BE2C (cell line): ENCODE results near the gene PET100.
A peak's percentile ranks its signal among the peaks of the same experiment; 100 is the strongest.

ENCODE experiments used
- DNase-seq: peaks from one replicate; pipeline ENCODE4 v3.0.0-alpha.2; 2020
- H3K27me3 ChIP-seq: fragments of 250-450 bp; sonication (Bioruptor Pico); 2 replicates; pipeline ENCODE4 v1.5.1; 2020; ENCODE audit warnings: mild to moderate bottlenecking
- H3K36me3 ChIP-seq: fragments of 250-450 bp; sonication (Bioruptor Pico); 2 replicates; pipeline ENCODE4 v1.5.1; 2020; ENCODE audit warnings: mild to moderate bottlenecking
- H3K4me1 ChIP-seq: fragments of 250-450 bp; sonication (Bioruptor Pico); 2 replicates; pipeline ENCODE4 v1.5.1; 2020
- H3K4me3 ChIP-seq: 2 replicates; pipeline ENCODE4 v1.5.1; 2011; ENCODE audit warnings: low read depth, low read length
- H3K9me3 ChIP-seq: fragments of 250-450 bp; sonication (Bioruptor Pico); 2 replicates; pipeline ENCODE4 v1.5.1; 2020
- TF ChIP-seq, protein P1 (sequence below): IDR thresholded peaks from 2 replicates; pipeline ENCODE4 v1.5.1; 2012; ENCODE audit warnings: mild to moderate bottlenecking, low read depth, low read length

PET100 gene

DNA sequence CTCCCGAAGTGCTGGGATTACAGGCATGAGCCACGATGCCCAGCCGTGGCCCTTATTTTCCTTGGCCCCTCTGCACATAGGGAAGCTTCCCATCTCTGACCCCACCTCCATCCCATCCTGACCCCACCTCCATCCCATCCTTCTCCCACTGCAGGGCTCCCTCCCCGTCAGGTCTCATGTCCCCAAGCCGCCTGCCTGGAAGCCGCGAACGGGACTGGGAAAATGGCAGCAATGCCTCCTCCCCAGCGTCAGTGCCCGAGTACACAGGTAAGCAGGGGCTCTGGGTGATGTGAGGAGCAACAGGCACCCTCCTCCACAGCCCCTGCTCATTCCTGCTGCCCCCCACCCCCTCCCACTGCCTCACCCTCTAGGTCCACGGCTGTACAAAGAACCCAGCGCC, 12.4 kb upstream of the PET100 start:
- H3K4me3 ChIP-seq, result no peak overlapping the region
- H3K9me3 ChIP-seq, result no peaks in the 10 kb centered on the region
- peaks cover 39% of the 10 kb centered on the region for H3K36me3 ChIP-seq
- TF ChIP-seq, protein P1, sequence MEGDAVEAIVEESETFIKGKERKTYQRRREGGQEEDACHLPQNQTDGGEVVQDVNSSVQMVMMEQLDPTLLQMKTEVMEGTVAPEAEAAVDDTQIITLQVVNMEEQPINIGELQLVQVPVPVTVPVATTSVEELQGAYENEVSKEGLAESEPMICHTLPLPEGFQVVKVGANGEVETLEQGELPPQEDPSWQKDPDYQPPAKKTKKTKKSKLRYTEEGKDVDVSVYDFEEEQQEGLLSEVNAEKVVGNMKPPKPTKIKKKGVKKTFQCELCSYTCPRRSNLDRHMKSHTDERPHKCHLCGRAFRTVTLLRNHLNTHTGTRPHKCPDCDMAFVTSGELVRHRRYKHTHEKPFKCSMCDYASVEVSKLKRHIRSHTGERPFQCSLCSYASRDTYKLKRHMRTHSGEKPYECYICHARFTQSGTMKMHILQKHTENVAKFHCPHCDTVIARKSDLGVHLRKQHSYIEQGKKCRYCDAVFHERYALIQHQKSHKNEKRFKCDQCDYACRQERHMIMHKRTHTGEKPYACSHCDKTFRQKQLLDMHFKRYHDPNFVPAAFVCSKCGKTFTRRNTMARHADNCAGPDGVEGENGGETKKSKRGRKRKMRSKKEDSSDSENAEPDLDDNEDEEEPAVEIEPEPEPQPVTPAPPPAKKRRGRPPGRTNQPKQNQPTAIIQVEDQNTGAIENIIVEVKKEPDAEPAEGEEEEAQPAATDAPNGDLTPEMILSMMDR, result no peak
- no peak for DNase-seq
- no peaks in the 10 kb centered on the region for H3K27me3 ChIP-seq
- peaks cover 30% of the 10 kb centered on the region for H3K4me1 ChIP-seq

DNA sequence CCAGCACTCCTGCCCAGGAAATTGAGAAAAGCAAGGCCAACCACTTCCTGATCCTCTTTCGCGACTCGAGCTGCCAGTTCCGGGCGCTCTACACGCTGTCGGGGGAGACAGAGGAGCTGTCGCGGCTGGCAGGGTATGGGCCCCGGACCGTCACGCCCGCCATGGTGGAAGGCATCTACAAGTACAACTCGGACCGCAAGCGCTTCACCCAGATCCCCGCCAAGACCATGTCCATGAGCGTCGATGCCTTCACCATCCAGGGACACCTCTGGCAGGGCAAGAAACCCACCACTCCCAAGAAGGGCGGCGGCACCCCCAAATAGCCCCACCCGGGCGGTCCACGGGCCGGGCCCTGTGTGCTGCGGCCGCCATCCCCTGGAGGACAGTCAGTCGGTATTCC, 11.9 kb upstream of the PET100 start:
- Histone ChIP-seq H3K4me1 (peaks cover 30% of the 10 kb centered on the region), H3K36me3 (peaks cover 45% of the 10 kb centered on the region), H3K27me3 (no peaks in the 10 kb centered on the region), H3K9me3 (no peaks in the 10 kb centered on the region), H3K4me3 (peak overlapping the region; percentile 21)
- no peak for DNase-seq
- TF ChIP-seq, protein P1, result no peak

DNA sequence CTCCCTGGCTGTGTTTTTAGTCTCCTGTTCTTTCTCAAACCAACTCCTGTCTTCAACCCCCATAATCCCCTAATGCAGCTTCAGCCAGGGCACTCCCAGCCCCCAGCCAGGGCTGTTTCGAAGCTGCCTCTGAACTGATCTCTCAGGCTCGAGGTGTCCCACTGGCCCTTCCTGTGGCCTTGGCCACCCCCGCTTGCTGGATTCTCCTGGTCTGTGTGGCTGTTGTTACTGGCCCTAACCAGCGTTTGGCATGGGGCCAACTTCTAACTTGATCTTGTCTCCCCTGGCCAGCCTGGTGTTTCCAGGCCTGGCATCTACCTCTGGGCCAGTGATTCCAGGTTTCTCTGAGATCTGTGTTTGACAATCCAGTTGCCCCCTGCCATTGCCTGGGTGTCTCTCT, 11.2 kb upstream of the PET100 start:
- peaks cover 30% of the 10 kb centered on the region for H3K4me1 ChIP-seq
- H3K4me3 ChIP-seq, result peak overlapping the region; percentile 21
- peaks cover 51% of the 10 kb centered on the region for H3K36me3 ChIP-seq
- H3K27me3 ChIP-seq, result no peaks in the 10 kb centered on the region
- TF ChIP-seq, protein P1, result no peak
- DNase-seq, result peak; percentile 90
- H3K9me3 ChIP-seq, result no peaks in the 10 kb centered on the region

DNA sequence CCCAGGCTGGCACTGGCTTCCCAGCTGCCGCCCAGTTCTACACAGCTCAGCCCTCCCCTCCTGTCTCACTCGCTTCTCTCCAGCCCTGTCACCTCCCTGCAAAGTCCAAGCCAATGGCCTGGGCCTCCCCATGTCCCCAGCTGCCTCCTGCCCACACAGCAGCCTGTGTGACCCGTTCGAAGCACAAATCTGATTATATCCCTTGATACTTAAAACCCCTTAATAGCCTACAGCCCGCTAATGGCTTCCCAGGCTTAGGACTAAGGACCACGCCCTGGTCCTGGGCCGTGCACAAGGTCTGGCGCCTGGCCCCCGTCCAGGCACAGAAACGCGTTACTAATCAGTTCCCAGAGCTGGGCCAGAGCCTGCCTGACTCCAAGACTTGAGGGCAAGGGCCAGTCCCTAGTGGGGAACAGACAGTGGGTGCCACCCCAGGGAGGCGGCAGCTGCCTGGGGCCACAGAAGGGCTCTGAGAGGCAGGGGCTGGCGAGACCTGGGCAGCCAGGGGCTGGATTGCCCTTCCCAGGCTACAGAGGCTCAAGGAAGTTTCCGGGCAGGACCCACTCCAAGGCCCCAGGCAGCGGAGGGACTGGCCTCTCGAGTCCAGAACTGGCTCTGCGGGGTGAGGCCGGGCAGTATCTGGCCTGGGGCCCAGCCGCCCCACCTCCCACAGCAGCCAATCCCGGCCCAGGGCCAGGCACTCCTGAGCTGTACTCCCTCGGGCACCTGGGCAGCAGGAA, 10.7 kb upstream of the PET100 start:
- peaks cover 54% of the 10 kb centered on the region for H3K36me3 ChIP-seq
- H3K4me3 ChIP-seq, result peak overlapping the region; percentile 21
- TF ChIP-seq, protein P1, result no peak
- no peaks in the 10 kb centered on the region for H3K27me3 ChIP-seq
- peaks cover 30% of the 10 kb centered on the region for H3K4me1 ChIP-seq
- no peaks in the 10 kb centered on the region for H3K9me3 ChIP-seq
- DNase-seq, result peak; percentile 92

DNA sequence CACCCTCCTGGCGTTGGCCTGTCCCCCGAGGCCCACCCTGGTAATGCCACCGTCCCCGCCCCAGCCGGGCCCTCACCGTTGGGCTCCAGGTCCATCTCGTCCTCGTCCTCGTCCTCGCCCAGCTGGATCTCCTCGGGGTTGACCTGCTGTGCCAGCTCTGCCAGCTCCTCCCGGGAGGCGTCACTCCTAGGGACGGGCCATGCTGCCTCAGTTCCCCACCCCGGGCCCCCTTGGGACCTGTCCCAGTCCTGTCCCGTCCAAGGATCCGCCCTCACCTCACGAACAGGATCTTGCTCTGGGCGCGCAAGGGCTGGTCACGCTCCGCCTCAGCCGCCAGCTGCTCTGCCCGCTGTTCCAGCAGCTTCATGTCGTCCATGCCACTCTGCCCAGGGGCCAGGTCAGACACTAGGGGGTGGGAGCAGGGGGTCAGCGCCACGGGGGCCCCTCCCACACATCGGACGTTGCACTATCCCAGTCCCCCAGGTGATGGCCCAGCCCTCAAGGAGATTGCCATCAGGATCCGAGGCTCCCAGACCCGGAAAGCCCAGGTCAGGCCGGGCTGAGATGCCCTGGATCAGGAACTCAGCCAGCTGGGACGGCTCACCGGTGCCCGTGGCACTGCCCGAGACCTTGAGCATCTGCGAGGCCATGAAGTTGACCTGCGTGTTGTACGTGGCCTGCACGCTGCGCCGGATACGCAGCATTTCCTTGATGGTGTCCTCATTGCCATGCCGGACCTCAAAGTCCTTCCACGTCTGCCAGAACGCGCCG, 9.7 kb upstream of the PET100 start:
- DNase-seq, result peak; percentile 59
- peaks cover 30% of the 10 kb centered on the region for H3K4me1 ChIP-seq
- H3K9me3 ChIP-seq, result no peaks in the 10 kb centered on the region
- TF ChIP-seq, protein P1, result no peak
- H3K27me3 ChIP-seq, result no peaks in the 10 kb centered on the region
- peak overlapping the region; percentile 19 for H3K4me3 ChIP-seq
- peaks cover 57% of the 10 kb centered on the region for H3K36me3 ChIP-seq
